OCI-LY1 (cell line): Measurements from ENCODE around the gene ARL15.

Experiments used
- H2AFZ ChIP-seq: fragments of 200-600 bp; sonication (generic), shearing (Covaris generic); 2 replicates; pipeline ENCODE4 v1.6.0; 2014; ENCODE audit warnings: antibody characterized with exemption, mild to moderate bottlenecking, low read length
- H3F3A ChIP-seq: fragments of 200-600 bp; sonication (generic), shearing (Covaris generic); 2 replicates; pipeline ENCODE4 v1.6.0; 2014; ENCODE audit warnings: mild to moderate bottlenecking, antibody characterized with exemption, low read length, moderate library complexity; ENCODE audit not compliant: insufficient read depth
- H3K27ac ChIP-seq: fragments of 200-600 bp; sonication (generic); 2 replicates; pipeline ENCODE4 v1.5.1; 2014; ENCODE audit warnings: low read length, mixed run types, mild to moderate bottlenecking, low read depth; ENCODE audit not compliant: poor library complexity, severe bottlenecking
- H3K27me3 ChIP-seq: fragments of 200-600 bp; sonication (generic); 2 replicates; pipeline ENCODE4 v1.6.0; 2014; ENCODE audit warnings: antibody characterized with exemption, mild to moderate bottlenecking, low read length, moderate library complexity; ENCODE audit not compliant: insufficient read depth
- H3K36me3 ChIP-seq: fragments of 200-600 bp; sonication (generic); 2 replicates; pipeline ENCODE4 v1.6.1; 2014; ENCODE audit warnings: mild to moderate bottlenecking, antibody characterized with exemption, low read length, moderate library complexity, mixed read lengths; ENCODE audit not compliant: insufficient read depth
- H3K4me1 ChIP-seq: fragments of 200-600 bp; sonication (generic); 2 replicates; pipeline ENCODE4 v1.5.1; 2014; ENCODE audit warnings: mild to moderate bottlenecking, low read length, moderate library complexity; ENCODE audit not compliant: insufficient read depth, severe bottlenecking
- H3K4me2 ChIP-seq: fragments of 200-600 bp; sonication (generic), shearing (Covaris generic); 2 replicates; pipeline ENCODE4 v1.6.1; 2014; ENCODE audit warnings: low read length
- H3K4me3 ChIP-seq: fragments of 200-600 bp; sonication (generic); 2 replicates; pipeline ENCODE4 v1.5.1; 2014; ENCODE audit warnings: low read length, low read depth, mild to moderate bottlenecking, mixed read lengths; ENCODE audit not compliant: poor library complexity, severe bottlenecking
- H3K79me2 ChIP-seq: fragments of 200-600 bp; shearing (Covaris generic); 2 replicates; pipeline ENCODE4 v1.6.1; 2016; ENCODE audit warnings: mixed run types, low read length, mixed read lengths; ENCODE audit not compliant: insufficient read depth
- H3K9ac ChIP-seq: fragments of 200-600 bp; sonication (generic), shearing (Covaris generic); 2 replicates; pipeline ENCODE4 v1.6.1; 2014; ENCODE audit warnings: mild to moderate bottlenecking, low read length, mixed read lengths
- H3K9me2 ChIP-seq: fragments of 200-600 bp; sonication (generic), shearing (Covaris generic); 2 replicates; pipeline ENCODE4 v1.6.1; 2014; ENCODE audit warnings: low read depth, mild to moderate bottlenecking, low read length, mixed read lengths
- H3K9me3 ChIP-seq: fragments of 200-600 bp; shearing (Covaris generic); 2 replicates; pipeline ENCODE4 v1.6.1; 2014; ENCODE audit warnings: low read length, mixed read lengths
- H4K20me1 ChIP-seq: fragments of 200-600 bp; sonication (generic), shearing (Covaris generic); 2 replicates; pipeline ENCODE4 v1.6.0; 2016; ENCODE audit warnings: mild to moderate bottlenecking, low read length; ENCODE audit not compliant: insufficient read depth
- CTCF ChIP-seq: fragments of 200-600 bp; sonication (generic), shearing (Covaris generic); IDR thresholded peaks from 2 replicates; pipeline ENCODE4 v1.5.1; 2017; ENCODE audit warnings: mild to moderate bottlenecking, antibody characterized with exemption, low read length, moderate library complexity, mixed read lengths
- EZH2 ChIP-seq: fragments of 200-600 bp; sonication (generic), shearing (Covaris generic); IDR thresholded peaks from 2 replicates; pipeline ENCODE4 v1.8.0; 2017; ENCODE audit warnings: borderline replicate concordance, mixed run types, mild to moderate bottlenecking, antibody characterized with exemption, low read length, moderate library complexity, mixed read lengths

ARL15 gene

GRCh38 chr5:54227109-54227508 is 83.3 kb downstream of the ARL15 start:
- H3K9ac ChIP-seq: no peak overlapping the region
- no peaks in the 10 kb centered on the region for H3K9me2 ChIP-seq
- H3K27ac ChIP-seq: no peak overlapping the region
- TF ChIP-seq EZH2 (no peak), CTCF (no peak)
- peaks cover 3% of the 10 kb centered on the region for H3K4me1 ChIP-seq
- H3K36me3 ChIP-seq: no peaks in the 10 kb centered on the region
- H3K4me3 ChIP-seq: no peak overlapping the region
- no peaks in the 10 kb centered on the region for H4K20me1 ChIP-seq
- H3F3A ChIP-seq: no peaks in the 10 kb centered on the region
- no peak overlapping the region for H3K4me2 ChIP-seq
- no peaks in the 10 kb centered on the region for H3K79me2 ChIP-seq
- H2AFZ ChIP-seq: no peak overlapping the region
- peaks cover 4% of the 10 kb centered on the region; the same call in 1 of the 2 replicates for H3K27me3 ChIP-seq
- H3K9me3 ChIP-seq: no peaks in the 10 kb centered on the region

DNA sequence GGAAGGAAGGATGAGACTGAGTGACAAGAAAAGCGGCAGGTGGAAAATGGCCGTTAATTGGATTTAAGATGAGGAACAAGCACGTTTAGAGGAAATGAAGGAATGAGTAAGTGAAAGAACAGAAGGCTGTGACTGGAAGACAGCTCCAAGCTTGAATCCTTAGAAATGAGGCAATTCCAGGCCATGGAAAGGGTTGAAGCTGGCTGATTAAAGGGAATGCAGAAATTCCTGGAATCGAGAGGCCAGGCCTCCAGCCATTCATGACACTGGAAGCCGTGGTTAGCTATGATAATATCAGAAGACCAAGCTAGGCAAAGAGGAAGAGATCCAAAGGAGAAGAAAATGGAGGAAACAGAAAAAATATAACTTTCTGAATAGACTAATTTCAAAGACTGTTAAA is 84.2 kb downstream of the ARL15 start:
- Histone ChIP-seq H2AFZ (no peak overlapping the region), H3K4me3 (no peak overlapping the region), H3K27ac (no peak overlapping the region), H3K9ac (no peak overlapping the region), H3K4me1 (peaks cover 3% of the 10 kb centered on the region), H3K27me3 (peaks cover 4% of the 10 kb centered on the region; the same call in 1 of the 2 replicates), H3K79me2 (no peaks in the 10 kb centered on the region), H3K9me2 (no peaks in the 10 kb centered on the region), H3K4me2 (no peak overlapping the region), H3K36me3 (no peaks in the 10 kb centered on the region), H4K20me1 (no peaks in the 10 kb centered on the region), H3K9me3 (no peaks in the 10 kb centered on the region), H3F3A (no peaks in the 10 kb centered on the region)
- TF ChIP-seq CTCF: no peak
- no peak for TF ChIP-seq EZH2

GRCh38 chr5:54224103-54224826 is 86.1 kb downstream of the ARL15 start:
- no peaks in the 10 kb centered on the region for H4K20me1 ChIP-seq
- no peak overlapping the region for H3K4me2 ChIP-seq

More at GRCh38 chr5:54224103-54224826, 86.1 kb downstream of the ARL15 start:
- peaks cover 4% of the 10 kb centered on the region; the same call in 1 of the 2 replicates for H3K27me3 ChIP-seq
- no peaks in the 10 kb centered on the region for H3K36me3 ChIP-seq
- no peaks in the 10 kb centered on the region for H3K9me2 ChIP-seq
- TF ChIP-seq EZH2 (no peak), CTCF (no peak)
- H3F3A ChIP-seq: no peaks in the 10 kb centered on the region
- peaks cover 3% of the 10 kb centered on the region for H3K4me1 ChIP-seq
- H3K79me2 ChIP-seq: no peaks in the 10 kb centered on the region
- no peaks in the 10 kb centered on the region for H3K9me3 ChIP-seq
- H3K9ac ChIP-seq: no peak overlapping the region
- H3K27ac ChIP-seq: no peak overlapping the region
- H2AFZ ChIP-seq: no peak overlapping the region
- no peak overlapping the region for H3K4me3 ChIP-seq
